Measurements from ENCODE around the gene GTF2F1. TPM values are rescaled to one million over a fixed set of nuclear protein-coding genes. Genes with fewer than 3 reads are reported as not detected.

The GTF2F1 gene
- total and polyA plus RNA-seq, 9 of the 15 experiments (the other 6 are each of a cell fraction or from before 2014, with no cell fraction given), result 4.7 to 75.4 (median 68.4) TPM

DNA sequence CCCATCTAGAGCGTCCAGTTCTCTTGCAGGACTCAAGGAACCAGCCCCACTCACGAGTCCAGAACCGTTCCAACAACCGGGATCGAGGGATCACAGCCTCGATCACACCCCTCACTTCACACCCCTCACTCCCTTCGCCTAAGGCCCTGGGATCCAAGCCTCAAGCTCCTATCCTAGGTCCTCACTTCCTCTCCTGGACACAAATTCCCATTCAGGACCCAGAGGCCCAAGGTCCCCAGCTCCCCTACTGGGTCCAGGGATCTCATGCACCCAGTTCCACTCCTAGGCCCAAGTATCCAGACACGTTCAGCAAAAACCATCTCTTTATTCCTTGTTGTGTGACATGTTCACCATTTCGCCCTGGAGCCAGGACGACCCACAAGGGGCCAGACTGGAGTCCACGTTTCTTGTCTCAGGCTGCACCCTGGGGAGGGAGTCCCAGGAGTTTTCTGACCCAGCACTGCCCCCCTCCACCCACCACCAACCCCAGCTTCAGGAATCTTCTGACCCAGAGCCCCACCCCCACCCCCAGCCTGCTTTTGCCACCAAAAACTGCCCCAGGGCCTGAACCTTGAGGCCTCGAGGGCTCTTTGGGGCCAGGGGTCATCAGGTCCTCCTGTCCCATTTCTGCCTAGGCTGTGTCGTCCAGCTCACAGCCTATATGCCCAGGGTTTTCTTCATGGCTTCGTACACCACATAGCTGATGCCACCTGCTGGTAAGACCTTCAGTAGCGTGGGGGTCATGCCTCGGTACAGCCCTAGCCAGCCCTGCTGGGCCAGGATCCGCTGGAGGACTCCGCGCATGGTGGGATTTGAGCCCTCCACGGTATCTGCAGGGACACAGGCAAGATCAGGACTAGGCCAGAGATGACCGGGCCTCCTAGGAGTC, 33.0 kb upstream of the GTF2F1 start (continued):
- no peak for TF ChIP-seq NR2C1 (IDR thresholded peaks at IDR 0.05)
- no peak for TF ChIP-seq NR2C1 (tag; IDR thresholded peaks at IDR 0.05)
- no peak for TF ChIP-seq NCOA2 (IDR thresholded peaks at IDR 0.05; ENCODE audit: partially characterized antibody in 2 of 2)
- no peak; the same call in 1 of the 2 replicates for TF ChIP-seq BCOR (IDR thresholded peaks at IDR 0.05)
- TF ChIP-seq TFAP4 (CRISPR knock-in tag; IDR thresholded peaks at IDR 0.05; ENCODE audit: borderline replicate concordance), result no peak
- no peak for TF ChIP-seq NEUROD1 (IDR thresholded peaks at IDR 0.05; ENCODE audit: borderline replicate concordance, low read depth, low read length, partially characterized antibody)
- no peak for TF ChIP-seq THAP7 (CRISPR knock-in tag; IDR thresholded peaks at IDR 0.05)
- no peak for TF ChIP-seq SRSF9 (IDR thresholded peaks at IDR 0.05; ENCODE audit: borderline replicate concordance, low read depth, low read length)
- 0 out of 2 replicates have a peak, but pooled peaks have one; percentile 1 for TF ChIP-seq ZNF212 (CRISPR knock-in tag; IDR thresholded peaks at IDR 0.05)
- no peak for TF ChIP-seq SOX6 (IDR thresholded peaks at IDR 0.05)
- TF ChIP-seq ZNF778 (CRISPR knock-in tag; IDR thresholded peaks at IDR 0.05), result no peak
- TF ChIP-seq ZNF324 (CRISPR knock-in tag; IDR thresholded peaks at IDR 0.05), result no peak
- peak; percentile 32; the same call in 1 of the 2 replicates for TF ChIP-seq CREB3L1 (IDR thresholded peaks at IDR 0.05; ENCODE audit: borderline replicate concordance, low read depth)

Data from K562 (cell line).